ENCODE data around the gene FKBP1C.

- no peak for TF ChIP-seq POLR2AphosphoS5 (IDR thresholded peaks at IDR 0.05; ENCODE audit: low read depth, low read length)
- TF ChIP-seq POLR2A (IDR thresholded peaks at IDR 0.05; ENCODE audit: low read depth, low read length) = no peak
Observed at GRCh38 chr6:63174173-63174572, 37.1 kb upstream of the FKBP1C start.
